Tongue (tissue), 2 donors: ENCODE results near the gene RCBTB2. TPM values are rescaled to one million over a fixed set of nuclear protein-coding genes. Genes with fewer than 3 reads are reported as not detected.

Source experiments
- DNase-seq: peaks from one replicate; pipeline ENCODE4 v3.0.0-alpha.2; 2015
- total RNA-seq: library from RNA; depleted of rRNA; stranded (reverse); fragments of >200 nt; gene quantifications from one replicate; pipeline ENCODE4 v1.2.3, GENCODE V29; 2014

RCBTB2 gene
- total RNA-seq, 1 donor from 2014 or later = 43.3 TPM

DNA sequence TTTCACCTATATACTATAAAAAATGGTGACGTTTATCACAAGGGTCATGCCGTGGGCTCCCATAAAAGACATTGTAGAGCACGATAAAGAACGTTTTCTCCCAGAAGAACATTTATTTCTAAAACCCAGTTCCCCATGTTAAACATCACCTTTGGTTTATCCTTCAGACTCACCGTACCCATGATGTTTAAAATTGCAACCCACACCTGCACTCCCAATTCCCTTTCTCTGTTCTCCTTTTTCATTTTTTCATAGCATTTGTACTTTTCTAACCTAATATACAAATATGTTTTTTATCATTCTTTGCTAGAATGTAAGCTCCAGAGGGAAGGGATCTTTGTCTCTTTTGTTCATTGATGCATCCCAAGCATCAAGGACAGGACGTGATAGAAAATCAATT, 2.0 kb downstream of the RCBTB2 start:
- DNase-seq = no peak

DNA sequence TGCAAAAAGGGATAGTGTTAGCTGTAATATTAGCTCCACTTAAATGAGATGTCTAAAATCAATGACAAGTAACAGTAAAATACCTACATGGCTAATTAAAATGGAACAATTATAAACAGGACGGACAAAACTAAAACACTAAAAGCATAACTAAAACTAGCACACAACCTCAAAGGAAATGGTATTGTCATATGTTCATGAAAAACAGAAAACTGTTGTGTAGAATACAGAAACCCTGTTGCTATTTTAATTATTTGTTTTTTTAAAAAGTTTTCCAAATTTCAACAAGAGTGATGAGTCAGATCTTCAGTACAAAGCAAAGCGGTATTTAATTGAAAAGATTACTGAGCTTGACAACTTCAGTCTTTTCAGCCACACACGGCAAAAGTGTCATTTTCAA, 4.2 kb downstream of the RCBTB2 start:
- DNase-seq = no peak

DNA sequence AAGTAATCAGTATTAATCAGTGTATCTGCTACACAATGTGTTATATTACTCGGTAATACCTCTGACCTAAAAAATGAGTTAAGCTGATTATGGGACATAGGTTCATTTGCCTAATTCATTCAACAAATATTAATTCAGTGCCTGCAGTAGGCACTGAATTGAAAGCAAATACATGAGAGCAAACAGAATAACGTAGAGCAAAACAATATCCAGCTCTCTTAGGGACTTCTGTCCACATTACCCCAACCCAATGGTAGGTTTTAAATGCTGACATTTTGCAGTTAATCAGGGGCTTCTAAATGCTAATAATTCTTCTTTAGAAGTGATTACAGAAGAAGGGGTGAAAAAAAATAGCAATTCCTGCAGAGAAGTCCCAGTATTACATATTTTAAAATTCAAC, 4.9 kb downstream of the RCBTB2 start:
- DNase-seq = no peak

DNA sequence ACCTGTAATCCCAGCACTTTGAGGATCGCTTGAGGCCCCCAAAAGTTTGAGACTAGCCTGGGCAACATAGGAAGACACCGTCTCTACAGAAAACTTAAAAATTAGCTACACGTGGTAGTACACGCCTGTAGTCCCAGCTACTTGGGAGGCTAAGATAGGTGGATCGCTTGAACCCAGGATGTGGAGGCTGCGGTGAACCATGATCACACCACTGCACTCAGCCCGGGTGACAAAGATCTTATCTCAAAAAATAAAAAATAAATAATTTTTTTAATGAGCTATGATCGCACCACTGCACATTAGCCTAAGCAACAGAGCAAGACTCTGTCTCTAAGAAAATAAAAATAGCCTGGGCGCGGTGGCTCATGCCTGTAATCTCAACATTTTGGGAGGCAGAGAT, 6.6 kb downstream of the RCBTB2 start:
- DNase-seq = no peak

DNA sequence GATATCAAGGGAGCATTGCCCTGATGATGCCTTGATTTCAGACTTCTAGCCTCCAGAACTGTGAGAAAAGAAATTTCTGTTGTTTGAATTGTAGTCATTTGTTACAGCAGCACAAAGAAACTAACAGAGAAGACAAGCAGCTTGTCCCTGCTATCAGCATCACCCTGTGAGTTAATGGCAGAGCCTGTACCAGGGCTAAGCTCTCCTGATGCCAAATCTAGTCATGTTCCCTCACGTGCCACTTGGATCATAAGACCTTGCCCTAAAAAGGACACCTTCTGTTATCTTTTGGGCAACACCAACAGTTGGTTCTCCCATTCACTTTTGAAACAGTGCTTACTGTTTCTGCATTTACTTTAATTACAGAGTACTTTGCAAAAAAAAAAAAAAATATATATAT, 14.8 kb downstream of the RCBTB2 start:
- no peak for DNase-seq

DNA sequence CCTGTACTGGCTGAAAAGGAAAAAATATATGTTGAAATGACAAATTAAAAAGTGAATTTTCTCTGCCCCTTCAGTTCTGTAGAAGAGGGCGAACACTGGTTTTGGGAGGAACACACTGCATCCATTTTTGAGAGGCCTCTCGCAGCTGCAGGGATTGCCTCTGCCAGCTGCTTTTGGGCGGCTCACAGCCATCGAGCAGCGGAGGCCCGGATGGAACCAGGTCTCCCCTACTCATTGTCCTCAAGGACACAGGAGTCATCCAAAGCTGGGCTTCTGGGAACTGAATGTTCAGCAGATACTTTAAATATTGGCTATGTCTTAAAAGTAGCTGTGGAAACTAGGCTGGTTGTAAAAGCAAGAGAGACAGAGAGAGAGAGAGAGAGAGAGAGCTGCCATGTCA, 17.1 kb downstream of the RCBTB2 start:
- peak; percentile 15 for DNase-seq

DNA sequence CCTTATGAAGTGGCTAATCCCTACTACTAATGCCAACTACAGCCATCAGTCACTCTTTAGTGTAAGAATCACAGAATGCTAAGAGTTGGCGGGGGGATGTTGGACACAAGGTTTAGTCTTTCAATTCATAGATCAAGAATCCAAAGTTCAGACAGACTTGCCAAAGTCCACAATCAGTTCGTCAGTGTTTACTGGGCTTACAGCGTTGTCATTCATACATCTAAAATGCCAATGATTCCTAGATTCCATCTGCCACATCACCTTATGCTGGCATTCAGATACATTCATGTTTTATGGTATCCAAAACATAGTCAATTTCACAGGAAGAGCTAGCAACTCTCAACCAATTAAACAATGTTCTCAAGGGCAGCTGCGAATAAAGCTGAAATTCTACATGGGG, 18.1 kb downstream of the RCBTB2 start:
- DNase-seq = no peak

DNA sequence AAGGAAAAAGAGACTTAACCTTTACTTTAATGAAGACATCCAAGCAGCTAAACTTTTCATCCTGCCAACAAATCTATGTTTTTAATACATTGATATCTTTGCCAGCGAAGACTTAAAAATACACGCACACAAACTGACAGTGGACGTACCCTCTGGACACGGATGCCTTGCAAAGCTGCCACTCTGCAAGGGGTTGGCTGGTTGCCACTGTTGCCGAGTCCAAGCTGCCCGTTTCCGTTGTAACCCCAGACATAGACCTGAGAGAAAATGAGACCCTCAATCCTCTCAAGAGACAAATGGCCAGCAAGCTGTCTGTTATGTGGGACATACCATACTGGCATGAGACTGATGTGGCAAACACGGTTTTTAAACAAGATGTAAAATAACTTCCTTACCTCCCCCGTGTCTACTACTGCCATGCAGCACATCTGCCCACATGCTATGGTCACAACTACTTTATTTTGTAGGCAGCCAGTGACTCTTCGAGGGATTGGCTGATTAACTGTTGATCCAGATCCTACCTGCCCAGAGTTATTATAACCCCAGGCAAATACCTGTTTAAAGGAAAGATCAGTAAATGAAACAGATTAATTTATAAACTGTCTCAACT, 21.2 kb downstream of the RCBTB2 start:
- DNase-seq = peak; percentile 28

DNA sequence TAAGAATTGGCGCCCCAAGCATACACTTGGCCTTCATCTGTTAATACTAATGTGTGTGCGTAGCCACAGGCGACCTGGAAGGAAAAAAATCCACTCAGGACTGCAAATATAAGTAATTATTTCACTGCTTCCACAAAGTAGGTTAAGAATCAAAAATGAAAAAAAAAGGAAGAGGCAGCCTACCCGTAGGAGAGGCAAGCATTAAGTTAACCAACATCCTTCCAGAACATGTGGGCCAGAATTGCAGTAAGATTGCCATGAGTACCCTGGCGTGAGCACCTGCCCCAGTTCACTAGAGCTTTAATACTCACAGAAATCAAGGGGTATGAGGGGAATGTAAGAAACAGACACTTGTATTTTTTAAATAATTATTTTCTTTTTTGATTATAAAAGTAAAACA, 22.2 kb downstream of the RCBTB2 start:
- DNase-seq = no peak

DNA sequence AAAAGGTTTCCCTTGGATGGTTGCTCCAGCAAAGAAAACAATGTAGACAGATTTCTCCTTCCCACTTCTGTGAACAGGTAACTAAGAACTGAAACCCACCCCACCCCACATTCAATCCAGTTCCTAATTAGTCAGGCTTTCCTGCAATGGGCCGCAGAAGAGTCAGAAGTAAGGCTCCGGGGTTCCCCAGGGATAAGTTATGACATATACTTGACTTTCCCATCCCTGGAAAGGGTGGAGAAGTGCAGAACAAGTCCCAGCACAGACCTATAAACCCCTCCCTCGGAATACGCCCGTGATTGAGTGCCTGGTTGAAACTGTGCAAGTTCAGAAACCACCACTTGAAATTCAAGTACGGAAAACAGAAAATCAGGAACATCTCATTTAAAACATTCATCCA, 24.9 kb downstream of the RCBTB2 start:
- DNase-seq = no peak

DNA sequence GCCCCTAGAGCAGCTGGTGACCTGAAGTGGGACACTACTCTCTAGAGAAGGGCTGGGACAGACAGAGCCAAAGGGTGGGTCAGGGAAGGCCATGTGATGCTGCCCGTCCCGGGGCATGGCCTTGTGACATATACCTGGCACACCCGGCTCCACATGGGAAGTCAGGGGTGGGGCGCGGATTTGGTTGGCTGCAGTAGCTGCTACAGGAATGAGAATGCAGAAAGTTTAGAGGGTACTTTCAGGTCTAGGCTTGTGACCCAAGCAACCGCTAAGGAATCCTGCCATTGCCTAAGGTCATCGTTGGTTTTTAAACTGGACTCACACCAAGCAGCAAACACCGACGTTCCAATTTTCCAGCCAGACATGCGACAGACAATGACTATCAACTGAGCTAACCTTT, 25.9 kb downstream of the RCBTB2 start:
- DNase-seq = no peak

DNA sequence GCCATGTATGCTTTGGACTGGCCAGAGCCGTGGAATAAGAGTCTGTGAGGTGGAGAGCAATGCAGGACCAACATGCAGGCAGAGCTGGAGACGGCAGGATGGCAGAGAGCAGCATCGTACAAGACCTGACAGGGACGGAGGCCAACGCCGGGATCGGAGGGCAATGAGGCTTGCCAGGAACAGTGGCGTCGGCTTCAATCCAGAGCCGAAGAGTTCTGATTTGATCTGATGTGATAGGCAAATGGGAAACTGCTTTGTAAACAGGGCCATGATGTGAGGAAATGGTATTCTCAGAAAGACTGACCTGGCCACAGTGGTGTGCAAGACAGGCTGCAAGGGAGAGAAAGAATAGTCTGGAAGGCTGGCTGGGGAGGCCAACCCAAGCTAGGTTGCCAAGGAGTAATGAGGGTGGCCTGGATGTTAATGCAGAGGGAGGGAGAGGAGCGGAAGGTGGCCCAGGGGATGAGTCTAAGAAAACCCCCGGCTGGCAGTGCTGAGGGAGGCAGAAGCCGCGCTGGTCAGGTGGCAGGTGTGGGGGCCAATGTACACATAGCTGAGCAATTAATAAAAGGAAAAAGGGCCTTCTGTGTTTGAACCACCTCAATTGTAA, 26.7 kb downstream of the RCBTB2 start:
- DNase-seq = no peak

DNA sequence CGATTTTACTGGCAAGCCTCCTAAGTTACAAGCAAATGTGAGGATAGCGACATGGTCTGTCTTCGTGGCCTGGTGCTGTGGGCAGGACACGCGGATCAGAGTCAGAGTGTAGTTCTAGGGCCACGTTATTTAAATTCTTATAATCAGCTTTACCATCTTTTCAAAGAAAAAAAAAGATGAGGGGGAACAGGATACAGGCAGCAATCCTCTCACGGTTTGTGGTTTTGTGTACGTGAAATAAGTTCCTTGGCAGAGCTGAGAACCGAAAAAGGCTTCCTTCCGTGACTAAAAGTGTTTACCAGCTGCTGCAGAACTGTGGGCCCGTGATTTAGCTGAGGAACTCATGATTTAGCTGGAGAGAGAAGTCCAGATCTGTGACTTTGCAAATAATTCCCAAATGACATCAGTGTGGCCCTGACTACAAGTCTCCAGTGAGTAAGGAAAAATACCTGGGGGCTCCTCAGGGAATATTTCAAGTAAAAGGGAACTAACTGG, 27.2 kb downstream of the RCBTB2 start:
- DNase-seq = peak; percentile 61

DNA sequence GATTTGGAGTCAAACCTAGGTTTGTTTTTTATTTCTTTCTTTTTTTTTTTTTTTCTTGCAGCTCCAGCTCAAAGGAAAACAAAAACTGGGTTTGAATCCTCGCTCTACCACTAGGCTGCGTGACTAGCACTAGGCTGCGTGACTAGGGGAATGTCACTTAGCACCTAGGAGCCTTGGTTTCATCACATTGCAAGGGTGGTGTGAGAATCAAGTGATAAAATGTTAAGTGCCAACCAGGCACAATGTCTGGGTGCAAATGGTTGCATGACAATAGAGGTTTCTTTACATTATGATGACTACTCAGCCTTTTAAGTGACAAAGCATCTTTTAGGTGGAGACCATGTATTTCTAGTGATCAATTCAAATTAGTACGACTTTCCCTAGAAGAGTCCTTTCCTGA, 27.9 kb downstream of the RCBTB2 start:
- no peak for DNase-seq

DNA sequence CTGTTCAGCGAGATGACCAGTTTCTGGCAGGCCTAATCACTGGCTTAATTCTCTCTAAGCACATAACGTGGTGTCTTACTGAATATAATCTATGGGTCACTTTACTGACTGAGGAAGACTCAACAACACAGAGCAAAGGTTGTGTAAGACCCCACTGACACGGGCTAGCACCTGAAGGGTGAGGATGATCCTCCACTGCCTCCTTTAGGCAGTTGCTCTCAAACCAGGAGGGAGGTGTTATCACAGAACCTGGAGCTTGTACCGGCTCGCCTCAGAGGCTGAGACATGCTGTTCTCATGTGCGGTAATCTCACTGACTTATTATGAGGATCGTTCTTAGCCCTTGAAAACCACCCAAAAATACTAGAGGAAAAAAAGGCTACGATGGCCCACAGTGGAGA, 28.3 kb downstream of the RCBTB2 start:
- DNase-seq = no peak

DNA sequence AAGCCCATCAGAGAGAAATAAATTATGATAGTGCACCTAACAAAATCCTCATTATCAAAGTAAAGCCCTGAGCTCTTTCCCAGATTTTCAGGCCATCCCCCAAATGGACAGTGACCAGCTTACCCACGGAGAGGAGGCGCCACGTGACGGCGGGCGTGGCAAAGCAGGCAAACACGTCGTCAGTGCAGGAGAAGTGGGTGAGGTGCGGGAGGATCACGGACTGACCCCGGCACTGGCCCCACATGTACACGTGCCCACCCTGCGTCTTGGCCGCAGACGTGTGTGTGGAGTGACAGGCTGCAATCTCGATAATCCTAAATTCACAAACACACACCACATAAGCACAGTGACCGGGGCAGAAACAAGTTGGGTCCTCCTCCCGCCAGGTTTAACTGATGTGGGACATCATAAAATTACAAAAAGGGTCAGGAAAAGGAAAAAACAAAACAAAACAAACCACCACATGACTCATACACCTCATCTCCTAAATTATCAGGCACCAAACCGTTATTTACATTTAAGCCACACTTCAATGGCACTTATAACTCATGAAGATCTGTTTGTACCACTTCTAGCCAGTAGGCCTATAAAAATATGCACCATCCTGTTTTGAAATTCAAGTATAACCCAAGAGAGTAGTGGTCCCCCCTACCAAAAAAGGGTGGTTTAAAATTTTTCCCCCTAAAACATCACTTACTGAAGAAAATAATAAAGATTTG, 30.1 kb downstream of the RCBTB2 start:
- no peak for DNase-seq

DNA sequence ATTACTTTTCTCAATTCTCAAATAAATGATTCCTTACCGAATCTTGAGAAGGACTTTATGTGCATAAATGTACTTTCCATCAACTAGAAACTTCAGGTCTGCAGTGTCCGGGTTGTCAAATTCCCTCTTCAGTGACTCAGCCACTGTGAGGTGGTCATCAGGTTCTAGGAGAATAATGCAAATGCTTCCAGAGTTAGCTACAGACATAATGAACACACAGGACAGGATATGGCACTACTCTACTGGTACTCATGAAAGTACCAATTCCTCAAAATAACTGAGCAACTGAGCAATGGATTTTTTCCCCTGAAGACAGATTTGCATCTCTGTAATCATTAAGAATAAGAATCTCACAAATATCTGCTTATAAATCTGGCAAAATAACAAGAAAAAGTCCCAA, 31.2 kb downstream of the RCBTB2 start:
- no peak for DNase-seq

DNA sequence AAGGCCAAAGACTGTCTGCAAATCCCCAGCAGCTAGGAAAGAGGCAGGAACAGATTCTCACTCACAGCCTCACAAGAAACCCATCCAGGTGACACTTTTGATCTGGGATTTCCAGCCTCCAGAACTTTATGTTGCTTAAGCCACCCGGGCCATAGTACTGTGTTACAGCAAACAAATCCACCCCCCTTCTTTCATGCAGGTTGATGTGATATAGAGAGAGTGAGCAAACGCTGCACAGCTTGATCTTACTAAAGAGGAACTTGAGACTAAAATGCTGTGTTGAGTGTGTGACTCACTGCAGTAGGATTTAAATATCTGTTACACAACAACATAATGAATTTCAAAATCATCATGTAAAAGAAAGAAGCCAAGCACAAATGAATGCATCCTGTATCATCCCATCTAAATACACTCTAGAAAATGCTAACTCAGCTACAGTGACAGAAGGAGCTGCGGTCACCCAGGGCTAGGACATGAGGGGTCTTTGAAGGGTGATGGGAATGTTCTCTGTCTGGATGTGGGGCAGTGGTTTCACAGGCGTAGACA, 32.2 kb downstream of the RCBTB2 start:
- DNase-seq = no peak

DNA sequence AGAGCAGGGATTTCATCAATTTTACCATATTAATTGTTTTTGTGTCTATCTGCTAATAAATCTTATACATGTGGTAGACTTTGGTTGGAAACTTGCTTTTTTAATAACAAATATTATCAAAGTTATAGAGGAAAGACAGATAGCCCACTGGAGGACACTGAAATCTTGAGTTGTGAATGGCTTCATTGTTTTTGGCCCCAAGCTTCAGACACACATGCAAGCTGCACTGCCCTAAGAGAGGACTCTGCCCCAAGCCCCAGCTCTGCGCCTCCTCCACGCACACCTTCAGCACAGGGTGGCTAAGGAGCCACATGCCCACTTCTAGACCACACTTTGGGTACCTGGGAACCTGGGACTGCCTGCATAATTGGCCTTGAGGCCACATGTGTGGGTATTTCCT, 35.2 kb downstream of the RCBTB2 start:
- DNase-seq = no peak

DNA sequence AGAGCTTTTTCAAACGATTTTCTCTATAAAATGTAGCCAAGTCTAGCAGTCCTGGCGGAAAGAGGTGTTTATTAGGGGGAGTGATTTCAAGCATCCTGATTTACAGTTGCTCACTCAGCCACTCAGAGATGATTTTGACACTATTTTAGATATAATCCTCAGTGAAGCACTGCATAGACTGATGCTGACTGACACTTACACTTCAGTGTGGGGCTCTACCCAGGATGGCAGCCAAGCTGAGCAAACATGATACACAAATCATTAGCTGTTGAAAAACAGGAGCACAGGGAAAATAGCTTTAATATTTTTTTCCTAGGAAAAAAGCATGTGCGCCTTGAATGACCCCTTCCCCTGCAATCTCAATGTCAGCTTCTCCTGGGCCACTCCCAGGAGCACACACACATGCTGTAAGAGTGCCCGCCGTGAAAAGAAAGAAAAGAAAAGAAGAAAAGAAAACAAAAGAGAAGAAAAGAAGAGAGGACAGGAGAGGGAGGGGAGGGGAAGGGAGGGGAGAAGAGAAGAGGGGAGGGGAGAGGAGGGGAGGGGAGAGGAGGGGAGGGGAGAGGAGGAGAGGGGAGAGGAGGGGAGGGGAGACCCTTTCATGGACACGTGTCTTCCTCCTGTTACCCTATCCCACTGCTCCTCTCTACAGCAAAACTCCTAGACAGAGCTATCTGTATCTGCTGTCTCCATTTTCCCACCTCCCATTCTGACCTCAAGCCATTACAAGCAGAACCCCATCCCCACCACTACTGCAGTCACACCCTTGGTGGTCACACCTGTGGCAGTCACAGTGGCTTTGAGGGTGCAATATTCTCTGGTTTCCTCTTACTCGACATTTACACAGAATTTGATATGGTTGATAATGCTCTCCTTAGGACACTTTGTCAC, 36.4 kb downstream of the RCBTB2 start:
- no peak for DNase-seq

DNA sequence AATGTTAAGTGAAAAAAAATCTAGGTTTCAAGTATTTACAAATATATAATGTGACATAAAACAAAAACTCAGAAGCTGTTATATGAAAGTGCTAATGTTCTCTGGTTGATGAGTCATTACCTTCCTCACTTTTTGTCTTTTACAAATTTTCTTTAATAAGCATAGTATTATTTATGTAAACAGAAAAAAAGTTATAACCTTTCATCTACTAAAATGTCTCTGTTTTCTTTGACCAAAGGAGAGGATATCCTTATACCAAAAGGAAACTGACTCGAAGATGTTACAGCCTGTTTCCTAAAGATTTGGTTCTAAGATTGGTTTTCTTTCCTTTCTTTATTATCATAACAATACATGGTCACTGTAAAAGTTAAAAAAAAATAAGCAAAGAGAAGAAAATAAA, 38.0 kb downstream of the RCBTB2 start:
- DNase-seq = no peak

DNA sequence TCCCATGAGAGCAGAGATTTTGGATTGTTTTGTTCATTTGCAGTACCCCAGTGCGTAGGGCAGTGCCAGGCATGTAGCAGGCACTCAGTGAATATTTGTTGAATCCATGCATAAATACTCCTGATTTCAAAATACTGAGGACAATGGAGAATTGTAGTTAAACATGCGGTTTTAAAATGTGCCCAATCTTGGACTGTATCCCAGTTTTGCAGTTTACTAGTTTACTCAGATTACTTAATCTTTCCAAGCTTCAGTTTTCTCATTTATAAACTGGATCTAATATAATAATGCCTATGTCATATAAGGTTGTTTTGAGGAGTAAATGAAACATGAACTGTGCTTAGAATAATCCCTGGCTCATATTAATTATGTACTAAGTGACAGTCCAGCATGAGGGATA, 39.0 kb downstream of the RCBTB2 start:
- DNase-seq = peak; percentile 40
